Measurements from ENCODE around the gene MRPL52.

GRCh38 chr14:22780105-22780679, 49.5 kb upstream of the MRPL52 start:
- TF ChIP-seq, protein P1, sequence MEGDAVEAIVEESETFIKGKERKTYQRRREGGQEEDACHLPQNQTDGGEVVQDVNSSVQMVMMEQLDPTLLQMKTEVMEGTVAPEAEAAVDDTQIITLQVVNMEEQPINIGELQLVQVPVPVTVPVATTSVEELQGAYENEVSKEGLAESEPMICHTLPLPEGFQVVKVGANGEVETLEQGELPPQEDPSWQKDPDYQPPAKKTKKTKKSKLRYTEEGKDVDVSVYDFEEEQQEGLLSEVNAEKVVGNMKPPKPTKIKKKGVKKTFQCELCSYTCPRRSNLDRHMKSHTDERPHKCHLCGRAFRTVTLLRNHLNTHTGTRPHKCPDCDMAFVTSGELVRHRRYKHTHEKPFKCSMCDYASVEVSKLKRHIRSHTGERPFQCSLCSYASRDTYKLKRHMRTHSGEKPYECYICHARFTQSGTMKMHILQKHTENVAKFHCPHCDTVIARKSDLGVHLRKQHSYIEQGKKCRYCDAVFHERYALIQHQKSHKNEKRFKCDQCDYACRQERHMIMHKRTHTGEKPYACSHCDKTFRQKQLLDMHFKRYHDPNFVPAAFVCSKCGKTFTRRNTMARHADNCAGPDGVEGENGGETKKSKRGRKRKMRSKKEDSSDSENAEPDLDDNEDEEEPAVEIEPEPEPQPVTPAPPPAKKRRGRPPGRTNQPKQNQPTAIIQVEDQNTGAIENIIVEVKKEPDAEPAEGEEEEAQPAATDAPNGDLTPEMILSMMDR (IDR thresholded peaks at IDR 0.05), result no peak
- TF ChIP-seq EZH2 (IDR thresholded peaks at IDR 0.05) (no peak), EZH2phosphoT487 (IDR thresholded peaks at IDR 0.05) (no peak)
